HepG2 (cell line): ENCODE results near the gene ABCB8. TPM values are rescaled to one million over a fixed set of nuclear protein-coding genes. Genes with fewer than 3 reads are reported as not detected.

ENCODE experiments used
- AKAP8 ChIP-seq: sonication (generic); formaldehyde crosslinking; IDR thresholded peaks from 2 replicates; pipeline ENCODE4 v1.5.1; 2020; ENCODE audit warnings: mild to moderate bottlenecking, missing genetic modification reagents
- FOXA3 ChIP-seq: IDR thresholded peaks from 2 replicates; pipeline ENCODE4 v1.6.1; 2016; ENCODE audit warnings: missing genetic modification reagents, missing compliant biosample characterization
- FOXK1 ChIP-seq: sonication (generic); formaldehyde crosslinking; IDR thresholded peaks from 2 replicates; pipeline ENCODE4 v1.4.0; 2020; ENCODE audit warnings: low read depth, missing genetic modification reagents, borderline replicate concordance
- HDAC1 ChIP-seq: sonication (generic); formaldehyde crosslinking; IDR thresholded peaks from 2 replicates; pipeline ENCODE4 v1.5.1; 2020; ENCODE audit warnings: mild to moderate bottlenecking, missing genetic modification reagents
- HNRNPLL ChIP-seq: fragments of 200-400 bp; formaldehyde crosslinking; IDR thresholded peaks from 2 replicates; pipeline ENCODE4 v1.6.1; 2017; ENCODE audit warnings: mild to moderate bottlenecking, low read depth, low read length; ENCODE audit not compliant: poor library complexity, severe bottlenecking
- IKZF4 ChIP-seq: sonication (generic); formaldehyde crosslinking; IDR thresholded peaks from 2 replicates; pipeline ENCODE4 v1.5.1; 2020; ENCODE audit warnings: borderline replicate concordance, mild to moderate bottlenecking, low read depth, missing genetic modification reagents; ENCODE audit errors: not compliant biosample characterization
- IRF1 ChIP-seq: sonication (generic); formaldehyde crosslinking; IDR thresholded peaks from 2 replicates; pipeline ENCODE4 v1.4.0; 2020; ENCODE audit warnings: low read depth, mild to moderate bottlenecking, missing genetic modification reagents
- KAT8 ChIP-seq: IDR thresholded peaks from 2 replicates; pipeline ENCODE4 v1.6.1; 2016; ENCODE audit warnings: missing genetic modification reagents, missing compliant biosample characterization
- KDM2A ChIP-seq: sonication (generic); formaldehyde crosslinking; IDR thresholded peaks from 2 replicates; pipeline ENCODE4 v1.4.0; 2020; ENCODE audit warnings: low read depth, missing genetic modification reagents, borderline replicate concordance
- MAFF ChIP-seq: IDR thresholded peaks from 2 replicates; pipeline ENCODE4 v1.6.1; 2011; ENCODE audit warnings: low read depth, low read length, improper control_type of control experiment
- MTA1 ChIP-seq: sonication (generic); formaldehyde crosslinking; IDR thresholded peaks from 2 replicates; pipeline ENCODE4 v1.4.0; 2020; ENCODE audit warnings: missing genetic modification reagents, mild to moderate bottlenecking, borderline replicate concordance
- NAIF1 ChIP-seq: sonication (generic); formaldehyde crosslinking; IDR thresholded peaks from 2 replicates; pipeline ENCODE4 v1.5.0; 2020; ENCODE audit warnings: mild to moderate bottlenecking, missing genetic modification reagents, borderline replicate concordance
- PCBP2 ChIP-seq: fragments of 200-400 bp; formaldehyde crosslinking; optimal IDR thresholded peaks from 2 replicates; pipeline ENCODE3; 2018; ENCODE audit warnings: low read length, low read depth; ENCODE audit not compliant: poor library complexity, severe bottlenecking
- PHF8 ChIP-seq: sonication (generic); formaldehyde crosslinking; IDR thresholded peaks from 2 replicates; pipeline ENCODE4 v1.5.0; 2020; ENCODE audit warnings: missing genetic modification reagents
- RCOR2 ChIP-seq: IDR thresholded peaks from 2 replicates; pipeline ENCODE4 v1.6.1; 2016; ENCODE audit warnings: missing biosample characterization, missing genetic modification reagents
- SALL1 ChIP-seq: sonication (generic); formaldehyde crosslinking; IDR thresholded peaks from 2 replicates; pipeline ENCODE4 v1.8.0; 2022; ENCODE audit warnings: mild to moderate bottlenecking, missing genetic modification reagents
- SIX4 ChIP-seq: sonication (generic); formaldehyde crosslinking; IDR thresholded peaks from 2 replicates; pipeline ENCODE4 v1.4.0; 2020; ENCODE audit warnings: missing genetic modification reagents
- SMC3 ChIP-seq: IDR thresholded peaks from 2 replicates; pipeline ENCODE4 v1.6.1; 2011; ENCODE audit warnings: low read length, improper control_type of control experiment
- SNRNP70 ChIP-seq: fragments of 200-400 bp; formaldehyde crosslinking; IDR thresholded peaks from 2 replicates; pipeline ENCODE4 v1.6.1; 2017; ENCODE audit warnings: mild to moderate bottlenecking, low read depth, low read length, moderate library complexity
- SOX6 ChIP-seq, 2 experiments: fragments of 450-650 bp in 1 of 2; sonication (generic) in 1 of 2; formaldehyde crosslinking in 1 of 2; IDR thresholded peaks; 2 replicates each; pipeline versions ENCODE4 v1.4.0 to v1.6.1; 2017 to 2020; ENCODE audit warnings: antibody characterized with exemption in 1 of 2, mild to moderate bottlenecking in 1 of 2, missing genetic modification reagents in 1 of 2
- SP4 ChIP-seq: sonication (generic); formaldehyde crosslinking; IDR thresholded peaks from 2 replicates; pipeline ENCODE4 v1.8.1; 2023; ENCODE audit warnings: mild to moderate bottlenecking, missing genetic modification reagents
- TFAP4 ChIP-seq: sonication (generic); IDR thresholded peaks from 2 replicates; pipeline ENCODE4 v1.6.1; 2016; ENCODE audit warnings: low read depth, borderline replicate concordance
- USF2 ChIP-seq, 2 experiments: sonication (generic) in 1 of 2; formaldehyde crosslinking in 1 of 2; IDR thresholded peaks; 2 replicates each; pipeline versions ENCODE4 v1.5.1 to v1.6.1; 2011 to 2020; ENCODE audit warnings: borderline replicate concordance in 1 of 2, low read depth in 1 of 2, low read length in 1 of 2, mild to moderate bottlenecking in 1 of 2, missing genetic modification reagents in 1 of 2, moderate library complexity in 1 of 2
- ZFP36L2 ChIP-seq: sonication (generic); formaldehyde crosslinking; IDR thresholded peaks from 2 replicates; pipeline ENCODE4 v1.4.0; 2020; ENCODE audit warnings: missing genetic modification reagents
- ZNF251 ChIP-seq: sonication (generic); formaldehyde crosslinking; IDR thresholded peaks from 2 replicates; pipeline ENCODE4 v1.9.0; 2021; ENCODE audit warnings: mild to moderate bottlenecking, missing genetic modification reagents
- ZNF605 ChIP-seq: sonication (generic); formaldehyde crosslinking; IDR thresholded peaks from 2 replicates; pipeline ENCODE4 v1.8.0; 2022; ENCODE audit warnings: mild to moderate bottlenecking, missing genetic modification reagents
- ZNF792 ChIP-seq: IDR thresholded peaks from 2 replicates; pipeline ENCODE4 v1.6.1; 2016
- polyA plus RNA-seq, 8 experiments: library from polyadenylated mRNA; depleted of rRNA in 3 of 8; stranded (reverse) in 7 of 8; unstranded in 1 of 8; fragments of >200 nt; fragmentation: Illumina TruSeq in 4 of 8; extraction: Trizol in 4 of 8; gene quantifications; 2 replicates each; pipeline versions ENCODE4 v1.2.1 to v1.2.3, GENCODE V29; 2011 to 2016; ENCODE audit warnings: low read depth in 4 of 8, missing spikeins in 1 of 8, mixed read lengths in 1 of 8; ENCODE audit not compliant: insufficient read depth in 1 of 8
- total RNA-seq, 5 experiments: library from RNA; depleted of rRNA; stranded (reverse); fragments of >200 nt; fragmentation: Illumina TruSeq; extraction: Trizol; gene quantifications; 2 replicates each; pipeline ENCODE4 v1.2.3, GENCODE V29; 2016; ENCODE audit warnings: low read depth in 1 of 5

Gene ABCB8
- total and polyA plus RNA-seq, 2 of the 13 experiments (the other 11 are each of a cell fraction or from before 2014, with no cell fraction given): 6.6 to 16.7 TPM

- TF ChIP-seq TFAP4 (peak; percentile 98), HDAC1 (CRISPR knock-in tag) (peak; percentile 63; the same call in 1 of the 2 replicates), ZFP36L2 (CRISPR knock-in tag) (no peak), FOXA3 (no peak), MTA1 (CRISPR knock-in tag) (peak; percentile 51; the same call in 1 of the 2 replicates), SP4 (CRISPR knock-in tag) (peak; percentile 55; the same call in 1 of the 2 replicates), IKZF4 (no peak), MAFF (no peak), NAIF1 (CRISPR knock-in tag) (no peak), SIX4 (CRISPR knock-in tag) (no peak), AKAP8 (CRISPR knock-in tag) (peak; percentile 76; the same call in 1 of the 2 replicates), ZNF792 (CRISPR knock-in tag) (peak; percentile 61; the same call in 1 of the 2 replicates), SALL1 (peak; percentile 26; the same call in 1 of the 2 replicates), PCBP2 (no peak), SNRNP70 (no peak), FOXK1 (CRISPR knock-in tag) (peak; percentile 61; the same call in 1 of the 2 replicates), ZNF251 (CRISPR knock-in tag) (no peak), USF2 (IDR thresholded peaks at IDR 0.05; ENCODE audit: low read depth, low read length) (no peak), USF2 (CRISPR knock-in tag; IDR thresholded peaks at IDR 0.05; ENCODE audit: borderline replicate concordance) (no peak), KAT8 (CRISPR knock-in tag) (0 out of 2 replicates have a peak, but pooled peaks have one; percentile 38), PHF8 (CRISPR knock-in tag) (peak; percentile 34; the same call in 1 of the 2 replicates), RCOR2 (CRISPR knock-in tag) (no peak), ZNF605 (CRISPR knock-in tag) (peak; percentile 52; the same call in 1 of the 2 replicates), IRF1 (no peak), HNRNPLL (no peak), KDM2A (CRISPR knock-in tag) (peak; percentile 43; the same call in 1 of the 2 replicates), SOX6 (IDR thresholded peaks at IDR 0.05) (no peak), SOX6 (CRISPR knock-in tag; IDR thresholded peaks at IDR 0.05) (no peak), SMC3 (no peak)
These were observed 60.8 kb downstream of the ABCB8 start (continued) for GRCh38 chr7:151088856-151089699.
